Stimulated activated CD4-positive, alpha-beta T cell treated with anti-CD3 and anti-CD28 coated beads, Interleukin-4, amount 100 ng/mL, for 24 hours (primary cell): ENCODE measurements around the gene ARHGEF19.
A peak's percentile ranks its signal among the peaks of the same experiment; 100 is the strongest.
"Not testable (repeated sequence)": the region's sequence is repeated elsewhere in the genome, so short reads cannot be mapped to it uniquely, and the experiment has no call there.

Experiments used
- DNase-seq: peaks from one replicate; pipeline ENCODE4 v3.0.0-alpha.2; 2020

Gene ARHGEF19

GRCh38 chr1:16202281-16203210, 9.9 kb downstream of the ARHGEF19 start:
- DNase-seq, result no peak

DNA sequence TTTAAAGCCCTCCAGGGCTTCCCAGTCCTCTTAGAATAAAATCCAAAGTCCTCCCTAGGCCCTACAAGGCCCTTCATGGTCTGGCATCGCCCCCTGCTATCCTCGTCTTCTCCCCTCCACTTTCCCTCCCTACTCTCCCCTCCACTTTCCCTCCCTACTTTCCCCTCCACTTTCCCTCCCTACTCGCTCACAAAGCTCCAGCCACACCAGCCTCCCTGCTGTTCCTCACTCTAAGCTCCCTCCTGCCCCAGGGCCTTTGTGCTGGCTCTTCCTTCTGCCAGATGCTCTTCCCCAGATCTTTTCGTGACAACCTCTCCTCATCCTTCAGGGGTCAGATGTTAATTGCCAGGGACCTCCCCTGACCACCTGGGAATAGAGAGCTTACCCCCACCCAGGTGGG, 12.8 kb downstream of the ARHGEF19 start:
- no peak for DNase-seq

DNA sequence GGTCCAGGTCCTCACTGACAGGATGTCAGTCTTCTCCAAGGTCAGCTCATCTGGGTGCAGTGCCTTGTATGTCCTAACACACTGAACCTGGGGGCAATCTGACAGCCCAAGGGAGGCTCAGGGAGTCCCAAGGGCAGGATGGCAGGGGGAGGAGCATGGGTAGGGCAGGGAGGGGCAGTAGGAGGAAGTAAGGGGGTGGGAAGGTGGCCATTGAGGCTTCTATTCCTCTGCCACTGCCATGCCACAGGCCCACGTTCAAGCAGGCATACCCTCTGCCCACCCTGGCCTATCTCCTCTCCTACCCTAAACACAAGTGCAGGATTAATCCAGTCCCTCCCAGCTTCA, 13.3 kb downstream of the ARHGEF19 start:
- DNase-seq, result no peak

DNA sequence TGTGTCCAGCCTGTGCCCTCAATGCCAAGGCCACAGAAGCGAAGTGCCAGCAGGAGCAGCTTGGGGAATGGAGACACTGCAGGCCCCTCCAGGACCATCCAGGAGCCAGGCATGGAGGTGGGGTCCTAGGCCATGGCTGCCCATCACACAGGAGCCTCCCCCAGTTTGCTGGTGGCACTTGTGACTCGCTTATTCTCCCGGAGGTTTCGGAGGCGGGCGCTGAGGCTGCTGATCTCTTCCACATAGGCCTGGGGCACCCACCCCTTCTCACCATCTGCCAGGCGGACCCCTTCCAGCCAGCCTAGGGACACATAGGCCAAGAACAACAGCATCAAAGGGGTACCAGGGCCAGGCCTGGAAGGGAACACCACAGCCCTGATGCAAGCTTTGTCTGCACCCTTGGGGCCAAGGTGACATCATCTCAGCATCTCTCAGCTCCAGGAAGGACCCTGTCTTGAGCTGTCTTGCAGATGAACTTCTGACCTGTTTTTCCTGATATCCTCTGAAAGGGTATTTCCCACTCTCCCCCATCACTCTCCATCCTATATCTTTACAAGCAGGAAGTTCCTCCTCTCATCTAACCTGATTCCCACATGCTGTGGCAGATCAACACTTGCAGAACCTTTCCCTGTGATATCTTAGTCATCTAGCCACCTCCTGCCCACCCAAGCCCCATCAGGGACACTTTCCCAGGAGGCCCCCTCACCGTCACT, 13.9 kb downstream of the ARHGEF19 start:
- no peak for DNase-seq

DNA sequence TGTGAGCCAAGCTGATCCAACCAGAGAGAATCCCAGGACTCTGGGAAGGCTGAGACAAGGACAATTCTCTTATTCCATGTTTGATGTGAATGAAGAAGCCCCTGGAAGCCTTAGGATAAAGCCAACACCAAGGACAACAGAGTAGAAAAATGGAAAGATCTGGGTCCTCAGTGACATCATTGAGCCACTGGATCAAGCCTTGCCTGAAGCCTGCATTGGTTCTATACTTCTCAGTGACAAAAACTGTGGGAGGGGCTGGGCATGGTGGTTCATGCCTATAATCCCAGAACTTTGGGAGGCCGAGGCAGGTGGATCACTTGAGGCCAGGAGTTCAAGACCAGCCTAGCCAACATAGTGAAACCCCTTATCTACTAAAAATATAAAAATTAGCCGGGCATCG, 15.6 kb downstream of the ARHGEF19 start:
- DNase-seq, result no peak

DNA sequence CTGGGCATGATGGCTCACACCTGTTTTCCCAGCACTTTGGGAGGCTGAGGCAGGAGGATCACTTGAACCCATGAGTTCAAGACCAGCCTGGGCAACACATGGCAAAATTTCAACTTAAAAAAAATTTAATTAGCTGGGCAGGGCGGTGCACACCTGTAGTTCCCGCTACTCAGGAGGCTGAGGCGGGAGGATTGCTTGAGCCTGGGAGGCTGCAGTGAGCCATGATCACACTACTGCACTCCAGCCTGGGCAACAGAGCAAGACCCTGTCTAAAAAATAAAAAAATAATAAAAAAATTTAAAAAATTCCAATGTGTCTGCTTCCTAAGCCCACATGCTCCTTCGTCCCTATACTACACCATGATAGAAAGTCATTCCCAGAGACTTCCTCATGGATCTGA, 16.3 kb downstream of the ARHGEF19 start:
- DNase-seq, result not testable (repeated sequence)

DNA sequence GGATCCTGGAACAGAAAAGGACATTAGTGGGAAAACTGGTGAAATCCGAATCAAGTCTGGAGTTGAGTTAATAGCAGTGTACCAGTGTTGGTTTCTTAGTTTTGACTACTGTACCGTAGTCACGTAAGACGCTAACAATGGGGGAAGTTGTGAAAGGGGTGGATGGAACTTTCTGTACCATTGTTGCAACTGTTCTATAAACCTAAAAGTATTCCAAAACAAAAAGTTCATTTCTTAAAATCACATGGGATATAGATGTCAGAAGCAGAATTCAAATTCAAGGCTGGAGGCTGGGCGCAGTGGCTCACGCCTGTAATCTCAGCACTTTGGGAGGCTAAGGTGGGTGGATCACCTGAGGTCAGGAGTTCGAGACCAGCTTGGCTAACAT, 16.9 kb downstream of the ARHGEF19 start:
- DNase-seq, result no peak

DNA sequence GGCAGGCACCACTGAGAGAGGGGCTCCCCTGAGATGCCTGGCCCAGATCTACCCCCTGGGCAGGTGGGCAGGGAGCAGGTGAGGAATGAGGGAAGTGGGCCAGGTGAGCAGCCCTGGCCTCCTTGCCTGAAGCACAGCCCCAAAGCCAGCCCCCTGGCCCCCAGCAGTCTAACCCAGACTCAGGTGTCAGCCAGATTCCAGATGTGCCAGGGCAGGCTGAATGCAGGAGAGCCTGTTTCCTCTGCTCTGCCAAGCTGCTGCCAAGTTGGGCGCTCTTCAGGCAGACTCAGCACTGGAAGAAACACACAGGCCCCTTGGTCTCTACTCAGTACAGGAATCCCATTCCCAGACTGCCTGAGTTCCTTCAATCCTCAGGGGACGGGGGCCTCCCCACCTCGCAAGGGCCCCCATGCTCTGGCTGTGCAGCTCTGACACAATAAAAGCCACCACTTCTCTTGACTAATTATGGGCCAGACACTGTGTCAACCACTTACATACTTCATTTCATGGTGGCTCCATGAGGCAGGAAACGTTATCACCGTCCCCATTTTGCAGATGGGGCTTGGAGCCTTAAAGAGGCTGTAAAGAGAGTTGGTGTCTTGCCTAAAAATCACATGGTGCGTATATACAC, 20.4 kb downstream of the ARHGEF19 start:
- no peak for DNase-seq

- DNase-seq, result no peak
These were observed 21.1 kb downstream of the ARHGEF19 start for GRCh38 chr1:16191309-16191708.

DNA sequence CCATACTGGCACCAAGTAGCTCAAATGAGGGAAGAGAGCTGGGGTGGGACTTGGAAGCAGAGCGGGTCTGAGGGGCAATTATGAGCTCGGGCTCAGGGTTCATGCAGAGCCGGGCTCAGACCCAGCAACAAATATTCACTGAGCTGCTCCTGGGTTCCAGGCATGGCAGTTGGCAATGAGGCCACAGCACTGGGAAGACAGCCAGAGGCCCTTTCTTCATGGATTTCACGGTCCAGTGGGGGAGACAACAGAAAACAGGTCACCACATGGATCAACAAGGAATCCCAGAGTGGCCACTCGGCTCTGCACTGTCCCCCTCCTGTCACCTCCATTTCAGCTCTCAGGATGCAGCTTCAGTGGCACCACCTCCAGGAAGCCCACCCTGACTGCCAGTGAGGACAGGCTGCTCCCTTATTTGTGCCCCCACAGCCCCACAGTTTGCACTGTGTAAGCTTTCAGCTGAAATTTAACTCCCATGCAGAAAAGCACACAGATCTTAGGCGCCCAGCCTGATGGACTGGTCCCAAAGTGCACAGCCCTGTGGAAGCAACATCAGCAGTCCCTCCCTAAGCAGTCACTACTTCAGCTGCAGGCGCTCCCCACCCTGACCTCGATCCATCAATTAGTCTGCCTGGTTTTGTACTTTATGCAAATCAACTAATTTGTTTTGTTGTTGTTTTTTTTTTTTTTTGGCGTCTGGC, 22.4 kb downstream of the ARHGEF19 start:
- no peak for DNase-seq

GRCh38 chr1:16189003-16189402, 23.4 kb downstream of the ARHGEF19 start:
- DNase-seq, result no peak

GRCh38 chr1:16187748-16188401, 24.6 kb downstream of the ARHGEF19 start:
- peak; percentile 80 for DNase-seq

DNA sequence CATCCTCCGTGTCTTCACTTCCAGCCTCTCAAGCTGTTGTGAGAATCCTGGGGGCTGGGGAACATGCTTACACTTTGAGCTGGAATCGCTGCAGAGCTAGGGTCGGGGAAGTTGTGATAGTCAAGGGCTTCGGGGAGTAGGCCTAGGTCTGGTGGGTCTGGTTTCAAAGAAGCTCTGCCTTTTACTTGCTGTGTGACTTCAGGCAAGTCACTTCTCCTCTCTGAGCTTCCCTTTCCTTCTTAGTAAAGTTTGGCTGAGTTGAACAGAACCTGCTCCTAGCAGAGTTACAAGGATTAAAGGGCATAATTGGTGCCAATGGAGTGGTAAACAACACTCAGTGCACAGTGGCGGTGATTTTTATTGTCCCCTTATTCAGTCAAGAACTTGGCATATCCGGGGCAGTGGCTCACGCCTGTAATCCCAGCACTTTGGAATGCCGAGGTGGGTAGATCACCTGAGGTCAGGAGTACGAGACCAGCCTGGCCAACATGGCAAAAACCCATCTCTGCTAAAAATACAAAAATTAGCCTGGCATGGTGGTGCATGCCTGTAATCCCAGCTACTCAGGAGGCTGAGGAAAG, 25.7 kb downstream of the ARHGEF19 start:
- DNase-seq, result no peak

DNA sequence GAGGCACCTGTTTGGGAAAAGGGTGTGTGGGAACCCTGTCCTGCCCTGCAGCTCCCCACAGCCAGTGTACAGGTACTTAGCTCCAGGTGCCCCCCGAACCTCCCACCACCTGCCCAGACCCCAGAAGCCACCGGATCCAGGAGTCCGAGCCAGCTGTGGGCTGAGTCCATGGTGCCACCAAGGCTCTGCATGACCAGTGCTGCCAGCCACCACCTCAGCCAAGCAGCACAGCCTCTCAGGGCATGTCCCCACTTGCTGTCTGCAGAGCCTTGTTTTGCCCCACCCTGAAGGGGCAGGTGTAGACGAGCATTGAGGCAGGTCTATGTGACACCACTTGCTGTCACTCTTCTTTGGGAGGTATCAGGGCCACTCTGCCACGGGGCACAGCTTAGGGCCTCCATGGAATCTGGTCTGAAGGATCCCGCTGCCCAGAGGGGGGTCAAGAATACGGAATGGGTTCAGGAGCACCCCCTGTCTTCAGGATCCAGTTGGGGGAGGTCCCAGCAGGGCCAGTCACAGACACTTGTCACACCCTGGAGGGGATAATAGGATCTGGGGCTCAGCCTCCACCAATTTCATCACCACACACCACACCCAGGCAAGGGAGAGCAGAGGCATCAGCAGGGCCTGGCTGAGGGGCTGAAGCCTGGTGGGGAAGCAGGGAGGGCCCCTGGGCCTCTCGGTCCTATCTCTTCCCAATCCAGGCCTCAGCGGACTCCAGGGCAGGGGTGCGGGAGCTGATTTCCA, 27.7 kb downstream of the ARHGEF19 start:
- no peak for DNase-seq

DNA sequence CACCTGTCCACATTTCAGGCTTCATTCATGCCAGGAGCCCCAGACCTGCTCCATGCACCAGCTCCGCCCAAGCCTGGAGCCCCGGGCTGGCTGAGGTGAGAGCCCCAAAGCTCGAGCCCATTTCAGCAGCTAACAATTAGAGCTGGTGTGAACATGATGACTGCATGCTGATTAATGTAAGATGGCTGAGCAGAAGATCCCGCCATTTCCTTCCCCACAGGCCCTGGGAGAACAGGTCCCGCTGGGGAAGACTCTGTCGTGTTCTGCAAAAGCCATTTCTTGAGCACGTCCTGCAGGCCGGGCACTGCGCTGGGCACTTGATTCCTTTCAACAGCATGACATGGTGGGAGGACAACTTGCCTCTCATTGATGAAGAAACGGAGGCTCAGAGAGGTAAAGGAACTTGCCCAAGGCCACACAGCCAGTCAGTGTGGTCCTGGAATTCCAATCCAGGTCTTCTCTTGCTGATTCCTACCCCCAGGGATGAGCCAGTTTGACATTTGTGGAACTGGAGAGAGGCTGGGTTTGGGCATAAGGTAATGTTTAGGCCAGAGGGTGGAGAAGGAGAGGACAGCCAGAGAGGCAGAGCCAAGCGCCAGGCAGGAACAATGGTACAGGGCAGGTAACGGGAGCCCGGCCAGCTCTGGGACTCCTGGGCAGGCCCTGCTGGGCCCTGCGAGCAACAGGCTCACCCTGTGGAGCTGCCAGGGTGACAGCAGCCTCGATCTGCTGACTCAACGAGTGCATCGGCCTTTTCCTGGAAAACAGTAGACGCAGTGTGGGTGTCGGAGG, 28.5 kb downstream of the ARHGEF19 start:
- DNase-seq, result no peak

GRCh38 chr1:16183179-16183578, 29.3 kb downstream of the ARHGEF19 start:
- no peak for DNase-seq

- DNase-seq, result no peak
These were observed 30.3 kb downstream of the ARHGEF19 start for GRCh38 chr1:16181887-16182719.

GRCh38 chr1:16180291-16180824, 32.1 kb downstream of the ARHGEF19 start:
- DNase-seq, result no peak
